CD4-positive, alpha-beta T cell treated with Interleukin-15 for 1 hour (primary cell): Measurements from ENCODE around the gene SLAMF7.
"Not testable (repeated sequence)": the region's sequence is repeated elsewhere in the genome, so short reads cannot be mapped to it uniquely, and the experiment has no call there.

ENCODE experiments used
- DNase-seq: peaks from one replicate; pipeline ENCODE4 v3.0.0-alpha.2; 2020

SLAMF7 gene

GRCh38 chr1:160778976-160779375 lies 39.9 kb downstream of the SLAMF7 start:
- DNase-seq: no peak

- DNase-seq: peak; percentile 45
Observed at GRCh38 chr1:160779626-160780397, 40.8 kb downstream of the SLAMF7 start.

GRCh38 chr1:160780398-160780755 lies 41.3 kb downstream of the SLAMF7 start:
- DNase-seq: no peak

- DNase-seq: no peak
Observed at GRCh38 chr1:160781186-160781766, 42.2 kb downstream of the SLAMF7 start.

- peak; percentile 60 for DNase-seq
Observed at GRCh38 chr1:160781914-160782689, 43.1 kb downstream of the SLAMF7 start.

GRCh38 chr1:160782988-160783765 lies 44.1 kb downstream of the SLAMF7 start:
- not testable (repeated sequence) for DNase-seq

GRCh38 chr1:160789051-160789701 lies 50.1 kb downstream of the SLAMF7 start:
- DNase-seq: no peak

GRCh38 chr1:160789702-160790611 lies 50.9 kb downstream of the SLAMF7 start:
- peak; percentile 86 for DNase-seq

GRCh38 chr1:160794376-160794775 lies 55.3 kb downstream of the SLAMF7 start:
- DNase-seq: no peak

- peak; percentile 94 for DNase-seq
Observed at GRCh38 chr1:160795951-160796383, 56.9 kb downstream of the SLAMF7 start, which contains the start of gene LY9. Gene LY9, plus strand, starts transcription at chr1:160796174. Its CDS starts 14 bp downstream, at chr1:160796188.

- no peak for DNase-seq
Observed at GRCh38 chr1:160797271-160797709, 58.2 kb downstream of the SLAMF7 start.

- peak; percentile 61 for DNase-seq
Observed at GRCh38 chr1:160797861-160798273, 58.8 kb downstream of the SLAMF7 start.

GRCh38 chr1:160798439-160798838 lies 59.4 kb downstream of the SLAMF7 start:
- no peak for DNase-seq

- DNase-seq: no peak
Observed at GRCh38 chr1:160799641-160800040, 60.6 kb downstream of the SLAMF7 start.

- DNase-seq: no peak
Observed at GRCh38 chr1:160800142-160800541, 61.1 kb downstream of the SLAMF7 start.

GRCh38 chr1:160800645-160801408 lies 61.8 kb downstream of the SLAMF7 start:
- no peak for DNase-seq

GRCh38 chr1:160801836-160802580 lies 63.0 kb downstream of the SLAMF7 start:
- no peak for DNase-seq
